GM23248 (cell line): Measurements from ENCODE around the gene MDGA2. TPM values are rescaled to one million over a fixed set of nuclear protein-coding genes. Genes with fewer than 3 reads are reported as not detected.

Experiments used
- DNase-seq: peaks from one replicate; pipeline ENCODE4 v3.0.0-alpha.2; 2015
- H2AFZ ChIP-seq: fragments of 200-600 bp; sonication (generic); 2 replicates; pipeline ENCODE4 v1.6.1; 2016; ENCODE audit warnings: antibody characterized with exemption
- H3F3A ChIP-seq: fragments of 200-600 bp; sonication (generic); 2 replicates; pipeline ENCODE4 v1.6.1; 2016; ENCODE audit warnings: mild to moderate bottlenecking, antibody characterized with exemption, mixed run types; ENCODE audit not compliant: insufficient read depth
- H3K27ac ChIP-seq: fragments of 200-600 bp; sonication (generic); 2 replicates; pipeline ENCODE4 v1.5.1; 2016; ENCODE audit warnings: mild to moderate bottlenecking
- H3K27me3 ChIP-seq: fragments of 200-600 bp; sonication (generic); replicated peaks from 2 replicates; pipeline ENCODE4 v1.6.1; 2016; ENCODE audit warnings: mild to moderate bottlenecking; ENCODE audit not compliant: insufficient read depth
- H3K36me3 ChIP-seq: fragments of 200-600 bp; sonication (generic); 2 replicates; pipeline ENCODE4 v1.6.1; 2016; ENCODE audit warnings: low read depth, mild to moderate bottlenecking
- H3K4me1 ChIP-seq: fragments of 200-600 bp; sonication (generic); 2 replicates; pipeline ENCODE4 v1.6.1; 2016; ENCODE audit warnings: mild to moderate bottlenecking; ENCODE audit not compliant: insufficient read depth
- H3K4me2 ChIP-seq: fragments of 200-600 bp; sonication (generic); one replicate; pipeline ENCODE4 v1.6.1; 2016; ENCODE audit warnings: mild to moderate bottlenecking; ENCODE audit not compliant: unreplicated experiment
- H3K4me3 ChIP-seq: fragments of 200-600 bp; sonication (generic); 2 replicates; pipeline ENCODE4 v1.5.1; 2016; ENCODE audit warnings: mild to moderate bottlenecking
- H3K79me2 ChIP-seq: fragments of 200-600 bp; sonication (generic); 2 replicates; pipeline ENCODE4 v1.6.1; 2016; ENCODE audit warnings: mild to moderate bottlenecking; ENCODE audit not compliant: insufficient read depth
- H3K9ac ChIP-seq: fragments of 200-600 bp; sonication (generic); 2 replicates; pipeline ENCODE4 v1.6.1; 2016; ENCODE audit warnings: mild to moderate bottlenecking
- H3K9me2 ChIP-seq: fragments of 200-600 bp; sonication (generic); 2 replicates; pipeline ENCODE4 v1.6.1; 2016; ENCODE audit warnings: mixed run types, mild to moderate bottlenecking, moderate library complexity; ENCODE audit not compliant: insufficient read depth
- H3K9me3 ChIP-seq: fragments of 200-600 bp; sonication (generic); one replicate; pipeline ENCODE4 v1.6.1; 2017; ENCODE audit warnings: low read depth
- H4K20me1 ChIP-seq: fragments of 200-600 bp; sonication (generic); 2 replicates; pipeline ENCODE4 v1.6.0; 2016; ENCODE audit not compliant: insufficient read depth
- EZH2 ChIP-seq: fragments of 200-600 bp; sonication (generic); IDR thresholded peaks from 2 replicates; pipeline ENCODE4 v1.6.1; 2018; ENCODE audit warnings: antibody characterized with exemption, mild to moderate bottlenecking; ENCODE audit not compliant: insufficient read depth, poor library complexity, severe bottlenecking
- EZH2phosphoT487 ChIP-seq: fragments of 200-600 bp; sonication (generic); IDR thresholded peaks from 2 replicates; pipeline ENCODE4 v1.6.1; 2018; ENCODE audit warnings: antibody characterized with exemption, moderate library complexity, mild to moderate bottlenecking, low read depth; ENCODE audit not compliant: insufficient read depth
- WGBS, 2 experiments: methylation state at CpG; one replicate each; pipeline ENCODE4 v1.1.6; 2015 to 2017; ENCODE audit warnings: low lambda C conversion rate in 2 of 2, low coverage in 1 of 2; ENCODE audit errors: missing lambda C conversion rate in 2 of 2; 5-methylcytosine and 5-hydroxymethylcytosine counted together
- in situ Hi-C: fragments of 300-500 bp; cut with MboI; formaldehyde crosslinking; loops from 2 replicates; pipeline ENCODE4 v1.15.0; 2020
- polyA plus RNA-seq: library from polyadenylated mRNA; unstranded; fragments of >200 nt; fragmentation: Nextera tagmentation; extraction: Ambion mirVana; gene quantifications from 2 replicates; pipeline ENCODE4 v1.2.1, GENCODE V29; 2016
- total RNA-seq: library from RNA; depleted of rRNA; stranded (reverse); fragments of >200 nt; shearing (Covaris generic); gene quantifications from 2 replicates; pipeline ENCODE4 v1.2.3, GENCODE V29; 2014

Gene MDGA2
- total and polyA plus RNA-seq, 2 experiments from 2014 or later, result not detected

DNA sequence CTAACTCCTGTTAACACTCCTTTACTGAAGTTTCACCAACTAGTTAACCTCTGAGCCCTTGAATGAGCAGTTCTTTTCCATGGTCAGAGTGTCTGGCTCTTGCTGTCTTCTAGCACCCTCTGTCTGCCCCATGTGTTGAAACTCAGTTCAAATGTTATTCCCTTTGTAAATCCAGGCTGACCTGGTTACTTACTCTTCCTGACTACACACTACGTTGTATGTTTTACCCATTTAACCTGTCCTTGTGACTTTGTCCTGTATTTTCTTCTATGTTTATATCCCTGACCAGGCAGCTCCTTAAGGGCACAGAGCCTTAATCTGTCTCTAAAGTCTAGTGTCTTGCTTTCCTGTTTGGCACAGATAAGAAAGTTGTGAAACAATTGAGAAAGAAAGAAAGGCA, 634.9 kb downstream of the MDGA2 start:
- no peaks in the 10 kb centered on the region for H4K20me1 ChIP-seq
- H3K9me2 ChIP-seq, result no peaks in the 10 kb centered on the region
- H3F3A ChIP-seq, result no peaks in the 10 kb centered on the region
- DNase-seq, result no peak
- no peak overlapping the region for H3K4me2 ChIP-seq
- H3K27ac ChIP-seq, result no peak overlapping the region
- no peak overlapping the region for H3K9ac ChIP-seq
- no peaks in the 10 kb centered on the region for H3K36me3 ChIP-seq
- no peaks in the 10 kb centered on the region for H3K4me1 ChIP-seq
- no peak overlapping the region for H2AFZ ChIP-seq
- H3K79me2 ChIP-seq, result no peaks in the 10 kb centered on the region
- 0 to 3% methylated on average over 1 of the region's 1 CpG for WGBS, 2 experiments
- no peaks in the 10 kb centered on the region for H3K27me3 ChIP-seq
- no peak overlapping the region for H3K4me3 ChIP-seq
- no peak for TF ChIP-seq EZH2phosphoT487
- TF ChIP-seq EZH2, result no peak
- in situ Hi-C loops, result no loop called here
- peaks cover 3% of the 10 kb centered on the region for H3K9me3 ChIP-seq

DNA sequence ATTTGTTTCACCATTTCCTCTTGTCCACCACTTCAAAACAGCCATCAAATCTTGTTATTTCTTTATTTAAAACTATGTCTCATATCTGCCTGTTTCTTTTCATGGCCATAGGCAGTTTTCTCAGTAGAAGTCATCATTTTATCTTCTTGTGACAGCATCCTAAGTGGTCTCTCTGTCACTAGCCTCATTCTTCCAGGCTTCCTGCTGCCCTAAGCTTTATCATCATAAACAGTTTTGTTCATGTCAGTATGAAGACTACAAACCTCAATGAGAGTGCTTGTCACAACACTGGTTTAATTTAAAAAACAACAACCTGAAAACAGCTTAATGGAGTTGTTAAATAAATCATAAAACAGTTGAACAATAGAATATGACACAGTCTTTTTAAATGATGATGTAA, 636.1 kb downstream of the MDGA2 start:
- H3K9me3 ChIP-seq, result peaks cover 3% of the 10 kb centered on the region
- H3K4me2 ChIP-seq, result no peak overlapping the region
- H3K9ac ChIP-seq, result no peak overlapping the region
- H3K4me3 ChIP-seq, result no peak overlapping the region
- H3K36me3 ChIP-seq, result no peaks in the 10 kb centered on the region
- no peaks in the 10 kb centered on the region for H3K9me2 ChIP-seq
- H3K4me1 ChIP-seq, result no peaks in the 10 kb centered on the region
- no peak for TF ChIP-seq EZH2
- TF ChIP-seq EZH2phosphoT487, result no peak
- H2AFZ ChIP-seq, result no peak overlapping the region
- in situ Hi-C loops, result no loop called here
- no peak for DNase-seq
- H3K27me3 ChIP-seq, result no peaks in the 10 kb centered on the region
- no peaks in the 10 kb centered on the region for H3K79me2 ChIP-seq
- H4K20me1 ChIP-seq, result no peaks in the 10 kb centered on the region
- H3K27ac ChIP-seq, result no peak overlapping the region
- H3F3A ChIP-seq, result no peaks in the 10 kb centered on the region

DNA sequence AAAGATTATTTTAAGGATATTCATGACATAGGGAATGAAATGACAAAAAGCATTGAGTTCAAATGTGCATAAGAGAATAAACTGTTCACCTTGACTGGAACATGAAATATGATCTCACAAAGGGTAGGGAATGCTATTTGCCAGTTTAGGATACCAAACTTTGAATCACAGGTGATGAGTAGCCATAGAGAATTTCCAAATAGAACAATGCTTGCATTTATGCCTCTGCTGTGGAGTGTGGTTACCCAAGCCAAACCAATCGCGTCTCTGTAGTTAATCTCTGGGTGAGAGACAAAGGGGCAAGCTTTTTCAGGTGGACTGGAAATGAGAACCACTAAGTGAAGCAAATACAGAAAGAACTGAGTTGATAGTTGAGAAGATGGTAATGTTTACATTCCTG, 652.7 kb downstream of the MDGA2 start:
- no peaks in the 10 kb centered on the region for H3K36me3 ChIP-seq
- no peaks in the 10 kb centered on the region for H3K79me2 ChIP-seq
- H3K4me3 ChIP-seq, result no peak overlapping the region
- H3K27me3 ChIP-seq, result no peaks in the 10 kb centered on the region
- H3K27ac ChIP-seq, result no peak overlapping the region
- no peak overlapping the region for H3K9ac ChIP-seq
- TF ChIP-seq EZH2 (no peak), EZH2phosphoT487 (no peak)
- no peaks in the 10 kb centered on the region for H4K20me1 ChIP-seq
- WGBS, 2 experiments, result 32 to 75% methylated on average over 2 of the region's 2 CpGs
- no peak overlapping the region for H2AFZ ChIP-seq
- no peaks in the 10 kb centered on the region for H3K9me2 ChIP-seq
- H3K9me3 ChIP-seq, result no peaks in the 10 kb centered on the region
- in situ Hi-C loops, result no loop called here
- H3K4me1 ChIP-seq, result no peaks in the 10 kb centered on the region
- H3K4me2 ChIP-seq, result no peak overlapping the region
- no peak for DNase-seq
- no peaks in the 10 kb centered on the region for H3F3A ChIP-seq

DNA sequence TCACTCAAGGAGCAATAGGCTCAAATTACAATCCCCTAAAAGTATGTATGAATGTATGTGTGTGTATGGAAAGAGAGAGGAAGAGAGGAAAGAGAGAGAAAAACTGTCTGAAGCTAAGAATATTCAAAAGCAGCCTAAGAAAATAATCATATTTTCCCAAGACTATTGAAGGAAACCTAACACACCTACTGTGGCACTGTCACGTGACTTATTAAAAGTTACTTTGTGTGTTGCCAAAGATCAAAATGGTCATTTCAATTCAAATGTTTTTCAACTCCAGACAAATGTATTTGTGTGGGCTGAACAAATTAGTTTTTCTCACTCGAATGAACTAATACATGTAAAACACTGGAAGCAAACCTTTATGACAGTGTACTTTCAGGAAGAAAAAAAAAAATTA, 654.9 kb downstream of the MDGA2 start:
- H3K9ac ChIP-seq, result no peak overlapping the region
- H3K27me3 ChIP-seq, result no peaks in the 10 kb centered on the region
- no peaks in the 10 kb centered on the region for H3K9me2 ChIP-seq
- H3F3A ChIP-seq, result no peaks in the 10 kb centered on the region
- no peaks in the 10 kb centered on the region for H3K79me2 ChIP-seq
- H3K27ac ChIP-seq, result no peak overlapping the region
- WGBS, 2 experiments, result 31 to 36% methylated on average over 2 of the region's 2 CpGs
- H3K4me1 ChIP-seq, result no peaks in the 10 kb centered on the region
- no peak overlapping the region for H3K4me3 ChIP-seq
- no peaks in the 10 kb centered on the region for H4K20me1 ChIP-seq
- no peaks in the 10 kb centered on the region for H3K9me3 ChIP-seq
- no peak overlapping the region for H3K4me2 ChIP-seq
- DNase-seq, result no peak
- H2AFZ ChIP-seq, result no peak overlapping the region
- no peak for TF ChIP-seq EZH2
- no peak for TF ChIP-seq EZH2phosphoT487
- in situ Hi-C loops, result no loop called here
- H3K36me3 ChIP-seq, result no peaks in the 10 kb centered on the region
